ENCODE measurements around the gene MAT1A.

DNA sequence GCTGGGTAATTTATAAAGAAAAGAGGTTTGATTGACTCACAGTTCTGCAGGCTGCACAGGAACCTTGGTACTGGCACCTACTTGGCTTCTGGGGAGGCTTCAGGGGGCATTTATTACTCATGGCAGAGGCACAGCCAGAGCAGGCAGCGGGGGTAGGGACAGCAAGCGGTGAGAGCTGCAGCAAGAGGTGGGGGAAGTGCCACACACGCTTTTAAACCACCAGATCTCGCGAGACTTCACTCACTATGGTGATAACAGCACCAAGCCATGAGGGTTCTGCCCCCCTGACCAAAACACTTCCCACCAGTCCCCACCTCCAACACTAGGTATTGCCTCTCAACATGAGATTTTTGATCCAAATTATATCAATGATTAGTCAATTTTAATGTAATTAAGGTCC lies 24.1 kb upstream of the MAT1A start:
- TF ChIP-seq SP1 (IDR thresholded peaks at IDR 0.05; ENCODE audit: low read depth) (no peak), POLR2AphosphoS5 (IDR thresholded peaks at IDR 0.05; ENCODE audit: low read depth, low read length) (no peak)
- TF ChIP-seq, protein P1, sequence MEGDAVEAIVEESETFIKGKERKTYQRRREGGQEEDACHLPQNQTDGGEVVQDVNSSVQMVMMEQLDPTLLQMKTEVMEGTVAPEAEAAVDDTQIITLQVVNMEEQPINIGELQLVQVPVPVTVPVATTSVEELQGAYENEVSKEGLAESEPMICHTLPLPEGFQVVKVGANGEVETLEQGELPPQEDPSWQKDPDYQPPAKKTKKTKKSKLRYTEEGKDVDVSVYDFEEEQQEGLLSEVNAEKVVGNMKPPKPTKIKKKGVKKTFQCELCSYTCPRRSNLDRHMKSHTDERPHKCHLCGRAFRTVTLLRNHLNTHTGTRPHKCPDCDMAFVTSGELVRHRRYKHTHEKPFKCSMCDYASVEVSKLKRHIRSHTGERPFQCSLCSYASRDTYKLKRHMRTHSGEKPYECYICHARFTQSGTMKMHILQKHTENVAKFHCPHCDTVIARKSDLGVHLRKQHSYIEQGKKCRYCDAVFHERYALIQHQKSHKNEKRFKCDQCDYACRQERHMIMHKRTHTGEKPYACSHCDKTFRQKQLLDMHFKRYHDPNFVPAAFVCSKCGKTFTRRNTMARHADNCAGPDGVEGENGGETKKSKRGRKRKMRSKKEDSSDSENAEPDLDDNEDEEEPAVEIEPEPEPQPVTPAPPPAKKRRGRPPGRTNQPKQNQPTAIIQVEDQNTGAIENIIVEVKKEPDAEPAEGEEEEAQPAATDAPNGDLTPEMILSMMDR (IDR thresholded peaks at IDR 0.05 in 2 of 3, conservative IDR thresholded peaks at IDR 0.05 in 1 of 3; ENCODE audit: borderline replicate concordance in 1 of 3, insufficient read depth in 1 of 3, low read depth in 2 of 3, low read length in 2 of 3): no peak
- TF ChIP-seq, protein P2, sequence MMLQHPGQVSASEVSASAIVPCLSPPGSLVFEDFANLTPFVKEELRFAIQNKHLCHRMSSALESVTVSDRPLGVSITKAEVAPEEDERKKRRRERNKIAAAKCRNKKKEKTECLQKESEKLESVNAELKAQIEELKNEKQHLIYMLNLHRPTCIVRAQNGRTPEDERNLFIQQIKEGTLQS (IDR thresholded peaks at IDR 0.05): no peak
